GM19395 (cell line): Measurements from ENCODE around the gene PDE4D.
"Not testable (repeated sequence)": the region's sequence is repeated elsewhere in the genome, so short reads cannot be mapped to it uniquely, and the experiment has no call there.

Experiments used
- ATAC-seq: cut with Tn5 transposase; IDR thresholded peaks from one replicate; pipeline ENCODE4 v1.9.1; 2021; ENCODE audit warnings: mild to moderate bottlenecking, moderate library complexity; ENCODE audit not compliant: unreplicated experiment

PDE4D gene

GRCh38 chr5:59390074-59390659 lies 503.4 kb downstream of the PDE4D start:
- no peak for ATAC-seq

- ATAC-seq = no peak
These were observed 506.4 kb downstream of the PDE4D start for GRCh38 chr5:59387127-59387526.

GRCh38 chr5:59385700-59386099 lies 507.8 kb downstream of the PDE4D start:
- no peak for ATAC-seq

- peak; percentile 93 for ATAC-seq
These were observed 513.1 kb downstream of the PDE4D start for GRCh38 chr5:59380350-59380951.

GRCh38 chr5:59374036-59374435 lies 519.5 kb downstream of the PDE4D start:
- ATAC-seq = not testable (repeated sequence)

- ATAC-seq = no peak
These were observed 521.9 kb downstream of the PDE4D start for GRCh38 chr5:59371525-59372127.

- no peak for ATAC-seq
These were observed 524.6 kb downstream of the PDE4D start for GRCh38 chr5:59368951-59369350.

GRCh38 chr5:59367791-59368394 lies 525.6 kb downstream of the PDE4D start:
- ATAC-seq = no peak

GRCh38 chr5:59366784-59367183 lies 526.7 kb downstream of the PDE4D start:
- ATAC-seq = no peak

- no peak for ATAC-seq
These were observed 531.1 kb downstream of the PDE4D start for GRCh38 chr5:59362438-59362837.

GRCh38 chr5:59361454-59361853 lies 532.1 kb downstream of the PDE4D start:
- ATAC-seq = no peak

GRCh38 chr5:59360130-59360555 lies 533.4 kb downstream of the PDE4D start:
- ATAC-seq = no peak

GRCh38 chr5:59358005-59358861 lies 535.3 kb downstream of the PDE4D start:
- no peak for ATAC-seq

- no peak for ATAC-seq
These were observed 536.0 kb downstream of the PDE4D start for GRCh38 chr5:59357381-59357977.

- ATAC-seq = no peak
These were observed 536.6 kb downstream of the PDE4D start for GRCh38 chr5:59356813-59357380.

GRCh38 chr5:59354811-59355210 lies 538.7 kb downstream of the PDE4D start:
- ATAC-seq = no peak

- no peak for ATAC-seq
These were observed 539.3 kb downstream of the PDE4D start for GRCh38 chr5:59354274-59354673.

- no peak for ATAC-seq
These were observed 542.3 kb downstream of the PDE4D start for GRCh38 chr5:59351076-59351794.

- no peak for ATAC-seq
These were observed 545.3 kb downstream of the PDE4D start for GRCh38 chr5:59348189-59348588.

- ATAC-seq = no peak
These were observed 546.5 kb downstream of the PDE4D start for GRCh38 chr5:59346982-59347381.
